GM19043 (cell line): Measurements from ENCODE around the gene RAD51AP2.
"Not testable (repeated sequence)": the region's sequence is repeated elsewhere in the genome, so short reads cannot be mapped to it uniquely, and the experiment has no call there.

Source experiments
- ATAC-seq: cut with Tn5 transposase; IDR thresholded peaks from one replicate; pipeline ENCODE4 v1.9.1; 2021; ENCODE audit warnings: low read depth; ENCODE audit not compliant: unreplicated experiment

Gene RAD51AP2

DNA sequence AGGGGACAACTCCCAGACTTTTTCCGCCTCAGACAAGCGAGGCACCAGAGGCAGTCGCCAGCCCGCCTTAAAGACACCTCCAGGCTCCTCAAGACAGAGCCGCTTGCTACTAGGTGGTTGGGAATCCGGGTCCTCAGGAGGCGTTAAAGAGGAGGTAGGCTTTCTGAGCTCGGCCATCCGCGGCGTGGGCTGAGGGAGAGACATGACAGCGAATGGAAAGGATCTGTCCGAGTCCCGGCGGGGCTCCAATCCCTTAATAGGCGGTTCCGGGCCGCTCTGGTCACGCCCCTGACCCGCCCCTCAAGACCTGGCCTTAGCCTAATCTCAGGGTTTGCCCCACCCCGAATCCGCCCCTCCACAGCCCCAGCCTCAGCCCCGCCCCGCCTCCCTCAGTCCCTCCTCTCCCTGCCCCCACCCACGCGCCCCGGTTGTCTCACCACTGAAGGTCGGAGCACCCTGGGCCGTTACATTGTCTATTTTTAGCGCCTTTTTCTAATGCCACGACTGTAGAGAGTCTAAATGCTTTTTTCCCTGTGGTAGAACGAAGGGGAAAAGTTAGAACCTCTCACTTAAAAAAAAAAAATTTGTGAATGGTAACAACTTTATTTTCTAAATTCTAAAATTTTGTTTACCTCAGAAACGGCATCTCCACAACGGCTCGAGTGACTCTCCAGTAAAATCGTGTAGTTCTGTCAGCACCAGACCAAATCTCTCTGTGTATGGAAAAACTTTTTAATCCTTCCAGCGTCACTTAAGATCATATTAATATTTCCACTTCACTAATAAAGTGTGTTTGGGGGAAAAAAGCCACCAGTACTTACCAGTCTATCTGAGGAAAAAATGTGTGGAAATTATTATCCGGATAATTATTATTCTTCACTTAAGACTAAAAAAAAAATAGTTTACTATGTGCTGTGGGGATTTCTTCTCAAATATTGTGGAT lies at the start of gene RAD51AP2:
Gene RAD51AP2, minus strand, starts transcription at position 229 of the 943 bp plus-strand sequence. Its CDS starts 25 bp downstream, at position 204.
- ATAC-seq: peak; percentile 74

DNA sequence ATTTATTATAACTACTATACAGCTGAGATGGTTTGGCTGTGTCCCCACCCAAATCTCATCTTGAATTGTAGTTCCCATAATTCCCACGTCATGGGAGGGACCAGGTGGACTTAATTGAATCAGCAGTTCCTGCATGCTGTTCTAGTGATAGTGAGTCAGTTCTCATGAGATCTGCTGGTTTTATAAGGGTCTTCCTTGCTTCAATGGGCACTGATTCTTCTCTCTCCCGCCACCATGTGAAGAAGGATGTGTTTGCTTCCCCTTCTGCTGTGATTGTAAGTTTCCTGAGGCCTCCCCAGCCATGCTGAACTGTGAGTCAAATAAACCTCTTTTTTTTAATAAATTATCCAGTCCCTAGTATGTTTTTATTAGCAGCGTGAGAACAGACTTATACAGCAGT lies 47.5 kb upstream of the RAD51AP2 start:
- not testable (repeated sequence) for ATAC-seq

DNA sequence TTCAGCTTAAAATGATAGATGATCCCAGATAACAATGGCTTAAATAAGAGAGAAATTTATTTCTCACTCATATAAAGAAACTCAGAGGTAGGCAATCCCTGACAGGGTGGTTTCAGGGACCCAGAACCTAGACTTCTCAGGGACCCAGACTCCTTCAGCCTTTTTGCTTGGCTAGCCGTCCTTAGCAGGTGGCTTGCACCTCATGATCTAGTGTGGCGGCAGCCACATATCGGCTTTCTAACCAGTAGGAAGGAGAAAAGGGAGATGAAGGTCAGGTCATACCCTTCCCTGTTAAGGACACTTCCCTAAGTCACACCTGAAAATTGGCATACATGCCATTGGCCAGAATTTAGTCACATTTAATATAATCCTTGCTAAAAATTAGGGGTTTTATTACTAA lies 40.6 kb upstream of the RAD51AP2 start:
- no peak for ATAC-seq

DNA sequence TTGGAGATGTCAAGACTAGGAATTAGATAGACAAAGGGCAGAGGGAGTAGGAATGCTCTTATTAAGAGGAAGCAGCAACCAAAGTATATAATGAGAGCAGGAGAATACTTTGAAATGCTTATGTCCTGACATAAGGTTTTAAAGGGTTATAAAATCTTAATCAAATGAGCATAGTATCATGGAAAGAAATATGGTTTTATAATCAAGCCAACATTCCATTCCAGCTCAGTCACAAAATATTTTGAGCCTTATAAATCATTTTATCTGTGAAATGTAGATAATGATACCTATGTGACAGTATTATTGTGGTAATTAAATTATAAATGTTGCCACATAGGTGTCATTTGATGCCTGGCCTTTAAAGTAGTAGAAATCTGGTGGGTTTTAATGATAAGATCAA lies 39.8 kb upstream of the RAD51AP2 start:
- ATAC-seq: no peak

DNA sequence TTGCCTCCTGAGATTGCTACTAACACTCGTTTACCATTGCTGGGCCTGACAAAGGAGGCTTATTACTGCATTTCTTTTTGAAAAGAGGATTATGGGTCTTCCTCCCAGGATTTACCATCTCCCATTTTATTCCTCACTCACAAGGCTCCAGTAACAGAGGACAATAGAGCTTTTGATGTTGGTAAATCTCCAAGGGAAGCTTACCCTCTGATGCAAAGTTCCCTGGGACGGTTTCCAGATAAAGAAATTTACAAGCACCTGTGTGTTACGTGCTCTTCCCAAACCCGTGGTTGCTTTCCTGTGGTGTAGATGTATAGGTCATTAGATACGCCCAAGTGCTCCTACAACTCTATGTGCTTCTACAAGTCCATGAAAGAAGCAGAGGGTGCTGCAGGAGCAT lies 39.4 kb upstream of the RAD51AP2 start:
- no peak for ATAC-seq

DNA sequence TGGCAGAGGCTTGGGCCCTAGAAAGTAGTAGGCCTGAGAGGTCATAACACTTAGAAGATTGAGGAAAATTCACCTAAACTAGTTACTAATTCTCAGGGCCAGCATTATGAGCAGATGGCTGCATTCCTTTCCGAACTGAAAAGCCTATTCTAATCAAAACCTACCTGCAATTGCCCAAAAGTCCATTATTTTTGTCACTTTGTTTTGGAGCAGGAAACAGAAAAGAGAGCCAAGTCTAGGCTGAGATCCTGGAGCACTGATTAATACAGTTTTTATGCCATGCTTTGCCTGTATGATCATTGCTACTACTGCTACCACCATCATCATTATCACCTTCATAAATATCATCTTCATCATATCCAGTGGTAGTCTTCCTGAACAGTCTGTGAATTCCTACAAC lies 36.9 kb upstream of the RAD51AP2 start:
- ATAC-seq: no peak

DNA sequence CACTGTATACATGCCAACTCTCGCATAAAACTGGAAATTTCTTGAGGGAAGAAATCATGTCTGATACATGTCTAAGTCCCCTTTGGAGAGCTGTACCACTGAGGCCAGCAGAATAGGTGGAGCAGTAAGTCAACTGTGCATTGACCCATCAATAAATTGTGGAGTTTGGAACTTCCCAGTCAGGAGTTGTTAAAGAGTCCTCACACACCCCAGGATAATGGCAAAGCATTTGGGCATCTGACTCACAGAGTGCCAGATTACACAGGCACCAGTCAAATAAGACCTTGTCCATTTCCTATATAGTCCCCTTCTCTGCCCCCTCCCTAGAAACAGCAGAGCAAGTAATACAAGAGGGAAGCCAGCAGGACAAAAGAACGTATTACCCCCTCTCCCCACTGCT lies 32.7 kb upstream of the RAD51AP2 start:
- ATAC-seq: no peak

DNA sequence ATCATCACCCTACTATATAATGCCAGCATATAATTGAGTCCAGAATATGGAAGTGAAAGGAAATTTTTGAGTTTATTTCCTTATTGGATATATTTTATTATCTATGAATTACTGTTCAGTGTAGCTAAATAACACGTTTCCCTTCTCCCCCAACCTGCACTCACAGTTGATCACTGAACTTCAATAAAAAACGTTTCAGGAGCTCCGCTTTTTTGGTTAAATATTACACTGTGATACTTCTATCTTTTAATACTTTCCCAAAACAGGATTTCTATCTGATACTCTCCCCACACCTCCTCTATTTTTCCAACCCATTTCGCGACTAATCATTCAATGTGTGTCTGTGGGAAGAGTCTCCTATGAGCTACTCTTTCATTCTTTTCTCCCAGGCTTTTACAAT lies 29.5 kb upstream of the RAD51AP2 start:
- ATAC-seq: no peak

DNA sequence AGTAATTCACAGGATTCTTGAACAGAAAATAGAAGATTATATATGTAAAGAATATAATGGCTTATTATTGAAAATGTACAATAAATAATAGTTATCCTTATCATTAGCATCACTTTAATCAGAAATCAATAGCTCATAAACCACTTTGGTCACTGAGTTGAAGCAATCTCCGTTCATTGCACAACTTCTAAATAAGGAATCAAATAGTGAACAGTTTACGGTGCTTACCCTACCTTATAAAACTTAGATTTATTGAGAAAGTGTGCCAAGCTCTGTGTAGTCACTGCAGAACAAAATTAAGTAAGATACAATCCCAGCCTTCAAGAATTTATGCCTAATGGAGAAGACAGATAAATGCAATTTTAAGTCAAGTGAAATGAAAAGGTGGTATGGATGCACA lies 29.0 kb upstream of the RAD51AP2 start:
- ATAC-seq: no peak

DNA sequence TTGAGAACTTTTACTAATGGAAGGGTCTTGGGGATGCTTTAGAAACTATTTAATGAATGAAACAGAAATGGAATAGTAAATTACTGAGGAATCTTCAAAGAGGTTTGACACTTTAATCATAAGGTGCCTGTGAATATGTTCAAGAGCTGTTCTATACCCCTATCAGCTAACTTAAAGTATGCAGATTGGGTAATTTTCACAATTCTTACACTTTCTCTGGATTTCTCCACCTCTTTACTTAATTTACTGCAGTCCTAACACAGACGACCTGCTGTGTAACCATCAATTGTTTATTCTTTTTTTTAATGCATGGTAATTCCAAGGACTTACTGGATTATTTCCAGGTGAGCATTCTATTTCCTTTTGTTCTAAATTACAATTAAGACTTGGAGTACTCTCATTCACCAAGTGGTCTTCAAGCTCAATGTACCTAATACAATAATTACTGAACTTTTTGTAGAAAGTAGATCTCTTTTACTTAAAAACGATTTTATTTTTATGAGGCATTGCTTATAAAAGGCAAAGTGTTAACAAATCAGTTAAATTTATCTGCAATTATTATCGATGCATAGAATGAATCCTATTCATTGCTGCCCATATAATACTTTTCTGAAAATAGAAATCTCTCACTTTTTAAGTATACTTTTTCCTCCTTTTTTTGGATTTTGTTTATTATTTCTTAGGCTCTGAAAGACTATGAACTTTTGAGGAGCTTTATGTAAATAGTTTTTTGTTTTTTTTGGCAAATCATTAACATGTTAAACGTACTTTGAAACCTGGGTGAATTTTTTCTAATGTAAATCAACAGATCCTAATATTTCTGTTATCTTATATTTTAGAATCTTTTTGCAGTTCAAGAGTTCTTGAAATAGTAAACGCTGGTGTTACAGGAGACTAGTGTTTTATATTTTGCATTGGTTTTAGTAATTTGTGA lies 27.7 kb upstream of the RAD51AP2 start:
- ATAC-seq: no peak

DNA sequence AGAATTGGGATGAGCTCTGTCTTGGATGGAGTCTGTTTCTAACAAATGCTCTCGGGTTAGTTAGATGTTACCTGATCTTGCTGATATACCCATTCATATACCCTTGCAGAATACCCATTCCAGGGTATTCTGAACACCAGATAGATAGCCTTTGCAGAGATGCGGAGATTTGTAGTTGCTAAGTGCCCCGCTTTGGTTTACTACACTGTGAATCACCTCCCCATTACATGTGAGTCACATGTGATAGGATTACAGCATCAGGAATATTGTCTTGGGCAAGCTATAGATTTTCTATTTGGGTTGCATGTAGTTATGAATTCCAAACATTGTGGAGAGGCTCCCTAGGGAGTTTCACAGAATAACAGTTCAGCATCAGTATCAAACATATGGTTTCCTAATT lies 26.0 kb upstream of the RAD51AP2 start:
- no peak for ATAC-seq

DNA sequence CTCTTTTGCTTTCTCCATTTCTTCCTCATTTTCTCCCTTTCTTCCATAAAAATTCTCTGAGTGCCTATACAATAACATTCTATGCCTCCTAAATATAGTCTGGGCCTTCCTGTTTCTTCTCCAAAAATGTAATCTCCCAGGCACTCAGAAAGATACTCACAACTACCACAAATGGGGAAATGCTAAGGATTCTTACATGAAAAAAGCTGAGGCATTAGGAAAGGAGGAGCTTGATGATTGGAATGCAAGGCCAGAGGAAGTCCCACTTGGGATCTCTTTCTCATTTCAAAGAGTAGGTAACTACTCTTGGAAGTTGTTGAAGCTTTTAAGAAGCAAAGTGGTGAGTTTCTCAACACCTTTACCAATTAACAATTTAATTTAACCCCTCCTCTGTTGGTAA lies 25.6 kb upstream of the RAD51AP2 start:
- no peak for ATAC-seq

DNA sequence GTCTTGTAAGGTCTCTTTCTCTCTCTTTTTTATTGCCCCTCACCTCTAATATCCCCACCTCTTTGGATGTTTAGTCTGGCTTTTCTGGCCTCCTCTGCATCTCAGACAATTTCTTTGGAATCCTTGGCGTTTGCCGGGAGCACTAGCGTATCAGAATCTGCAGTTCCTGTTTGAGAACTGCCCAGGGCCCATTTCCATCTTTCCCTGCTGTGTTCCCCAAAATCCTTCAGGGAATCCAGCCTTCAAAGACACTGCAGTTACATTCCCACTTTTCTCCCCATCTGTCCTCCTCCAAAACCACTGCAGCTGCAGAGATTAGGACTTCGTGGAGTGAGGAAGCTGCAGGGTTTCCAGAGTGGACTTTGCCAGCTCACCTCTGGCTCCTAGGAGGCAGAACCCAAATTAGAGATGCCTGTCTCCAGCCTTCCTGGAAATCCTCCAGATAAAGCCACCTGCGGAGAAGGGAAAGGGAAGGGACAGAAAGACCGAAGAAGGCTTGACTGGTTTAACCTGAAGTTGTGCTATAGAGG lies 25.0 kb upstream of the RAD51AP2 start:
- no peak for ATAC-seq

DNA sequence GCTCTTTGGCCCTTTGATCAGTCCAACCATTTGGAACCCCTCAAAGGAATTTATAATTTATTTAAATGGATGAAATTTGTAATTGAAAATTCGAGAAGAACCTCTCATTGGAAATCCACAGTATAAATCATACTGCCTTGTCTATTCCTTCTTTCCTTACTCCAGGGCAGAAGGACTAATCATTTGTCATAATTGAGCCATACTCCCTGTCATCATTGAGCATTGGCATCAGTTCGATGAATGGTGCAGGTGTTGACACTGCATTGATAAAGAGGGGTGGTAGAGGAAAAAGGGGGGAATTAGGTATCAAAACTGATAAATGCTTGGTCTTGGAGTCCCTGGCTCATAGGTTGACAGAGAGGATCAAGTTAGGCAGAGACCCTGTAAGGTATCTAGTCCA lies 24.2 kb upstream of the RAD51AP2 start:
- no peak for ATAC-seq

DNA sequence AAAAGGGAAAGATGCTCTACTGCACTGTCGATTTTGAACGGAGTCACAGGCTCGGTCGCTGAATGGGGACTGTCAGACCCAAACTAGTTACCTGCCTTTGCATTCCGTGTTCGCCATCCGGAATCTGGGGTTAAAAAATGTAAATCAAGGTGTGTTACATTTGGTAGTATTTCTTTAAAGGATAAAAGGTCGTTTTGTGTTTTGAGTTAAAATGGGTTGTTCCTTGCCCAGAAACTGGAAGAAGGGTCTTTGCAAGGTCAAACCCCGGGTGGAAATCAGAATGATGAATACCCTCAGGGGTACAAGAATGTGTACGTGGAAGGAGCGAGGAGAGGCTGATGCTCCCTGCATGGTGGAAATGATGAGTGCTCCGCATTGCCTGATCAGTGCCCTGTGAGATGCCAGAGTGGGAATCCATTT lies 23.3 kb upstream of the RAD51AP2 start:
- no peak for ATAC-seq

DNA sequence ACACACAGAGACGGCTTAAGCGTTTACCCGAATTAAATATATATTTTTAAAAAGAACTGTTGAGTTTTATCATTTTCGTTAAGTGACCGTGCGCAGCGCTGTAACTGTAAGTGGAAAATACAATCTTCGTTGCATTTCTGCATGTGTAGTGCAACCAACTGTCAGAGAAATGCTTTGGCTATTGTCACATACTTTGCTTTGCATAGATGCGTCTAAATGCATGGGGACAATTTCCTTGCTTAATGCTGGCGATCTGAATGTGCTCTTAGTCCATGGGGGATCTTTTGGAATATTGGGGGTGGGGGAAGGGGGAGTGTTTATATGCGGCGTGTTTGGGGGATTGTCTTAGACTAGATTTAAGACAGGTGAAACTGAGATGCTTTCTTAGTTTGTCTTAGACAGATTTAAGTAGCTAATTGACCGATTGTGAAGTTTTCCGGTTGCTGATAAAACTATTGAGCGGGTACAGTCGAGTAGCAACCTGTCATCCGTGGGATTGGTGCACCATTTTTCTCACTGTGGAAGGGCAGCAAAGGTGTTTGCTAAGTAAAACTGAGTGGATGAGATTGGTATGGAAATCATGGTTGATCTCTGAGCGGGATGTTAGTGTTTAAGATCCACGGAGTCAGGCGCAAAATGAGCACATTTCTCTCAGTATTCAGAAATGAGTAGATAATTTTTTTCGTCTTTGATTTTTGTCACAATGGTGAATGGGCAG lies 22.7 kb upstream of the RAD51AP2 start:
- ATAC-seq: no peak

DNA sequence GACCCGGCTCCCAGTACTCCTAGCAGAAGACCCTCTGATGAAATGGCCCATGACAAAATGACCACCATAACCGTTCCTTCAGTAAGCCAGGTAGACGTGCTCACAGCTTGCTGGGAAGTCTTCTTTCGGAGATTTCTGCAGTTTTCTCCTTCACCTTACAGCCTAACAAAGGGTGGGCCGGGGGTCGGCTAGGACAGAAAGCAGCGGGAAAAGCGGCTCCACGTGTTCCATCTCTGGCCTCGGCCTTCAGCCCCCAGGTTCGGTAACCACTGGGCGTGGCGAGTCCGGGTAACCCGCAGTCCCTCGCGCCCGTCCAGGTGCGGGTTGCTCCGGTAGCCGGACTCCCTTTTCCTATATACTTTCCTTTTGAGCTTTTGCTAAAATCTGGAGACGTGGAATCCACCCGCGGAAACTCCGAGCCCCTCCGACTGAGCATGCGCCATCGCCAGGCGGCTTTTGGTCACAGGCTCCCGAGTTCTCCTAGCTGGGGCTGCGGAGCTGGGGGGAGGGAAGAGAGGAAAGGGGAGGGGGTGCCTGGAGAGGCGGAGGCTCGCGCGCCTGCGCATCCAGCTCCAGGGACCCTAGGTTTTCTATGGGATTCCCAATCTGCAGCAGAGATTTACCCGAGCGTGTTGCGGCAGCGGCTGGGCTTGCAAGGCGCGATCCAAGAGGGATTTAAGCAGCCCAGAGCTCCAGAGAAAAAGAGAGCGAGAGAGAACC lies 22.0 kb upstream of the RAD51AP2 start, which contains the start of gene VSNL1:
Gene VSNL1, plus strand, starts transcription at position 604 of the 720 bp plus-strand sequence. CDS start 51,379 bp downstream, outside the sequence.
- ATAC-seq: no peak

DNA sequence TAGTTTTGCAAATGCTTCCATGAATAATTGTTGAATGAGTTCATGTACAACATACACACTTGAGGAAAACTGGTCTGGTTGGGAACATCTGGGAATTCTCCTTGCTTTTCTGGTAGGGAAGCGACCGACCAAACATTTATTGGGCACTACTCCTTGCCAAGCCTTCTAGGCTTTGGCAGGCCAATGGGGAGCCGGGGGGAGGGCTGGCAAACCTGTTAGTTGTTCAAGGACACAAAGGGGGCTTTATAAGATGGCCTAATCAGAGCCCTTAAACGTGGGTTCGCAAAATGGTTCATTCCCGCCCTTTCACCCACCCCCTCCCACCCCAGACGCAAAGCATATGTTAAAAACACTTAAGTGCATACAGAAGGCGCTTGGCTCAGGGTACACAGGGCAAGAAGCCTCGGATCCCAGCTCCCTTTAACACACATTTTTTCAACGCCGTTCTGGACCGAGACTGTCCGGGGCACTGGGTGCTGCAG lies 21.4 kb upstream of the RAD51AP2 start:
- ATAC-seq: no peak

DNA sequence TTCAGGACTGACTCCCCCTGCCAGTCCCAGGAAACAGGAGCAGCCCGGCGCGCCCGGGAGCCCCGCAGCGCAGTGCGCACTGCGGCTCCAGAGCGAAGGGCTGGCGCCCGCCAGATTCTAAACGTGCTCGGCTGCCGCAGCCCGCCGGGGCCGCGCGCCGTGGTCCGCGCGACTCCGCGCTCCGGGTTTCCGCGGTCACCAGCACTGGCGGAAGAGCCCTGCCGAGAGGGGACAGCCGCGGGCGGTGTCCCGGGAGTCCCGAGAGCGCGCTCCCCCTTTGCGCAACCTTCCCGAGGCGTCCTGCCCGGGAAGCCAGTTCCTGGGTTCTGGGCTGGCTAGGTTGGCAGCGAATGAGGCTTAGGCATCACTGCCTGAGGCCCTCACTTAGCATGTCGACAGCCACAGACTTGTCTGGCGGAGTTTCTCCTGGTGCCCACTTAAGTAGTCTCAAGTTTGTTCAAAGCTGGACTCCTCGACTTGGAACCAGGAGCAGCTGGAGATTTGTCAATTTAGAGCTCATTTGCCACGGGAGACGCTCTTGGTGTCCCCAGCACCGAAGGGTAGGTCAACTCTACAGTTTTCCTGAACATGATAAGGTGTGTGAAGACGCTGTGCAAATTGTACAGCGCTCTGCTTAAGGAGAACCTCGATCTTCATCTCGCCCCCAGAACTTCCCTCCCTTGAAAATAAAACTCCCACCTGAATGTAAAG lies 20.8 kb upstream of the RAD51AP2 start:
- ATAC-seq: no peak
